ENCODE results near the gene ZNF669.

The ZNF669 gene

DNA sequence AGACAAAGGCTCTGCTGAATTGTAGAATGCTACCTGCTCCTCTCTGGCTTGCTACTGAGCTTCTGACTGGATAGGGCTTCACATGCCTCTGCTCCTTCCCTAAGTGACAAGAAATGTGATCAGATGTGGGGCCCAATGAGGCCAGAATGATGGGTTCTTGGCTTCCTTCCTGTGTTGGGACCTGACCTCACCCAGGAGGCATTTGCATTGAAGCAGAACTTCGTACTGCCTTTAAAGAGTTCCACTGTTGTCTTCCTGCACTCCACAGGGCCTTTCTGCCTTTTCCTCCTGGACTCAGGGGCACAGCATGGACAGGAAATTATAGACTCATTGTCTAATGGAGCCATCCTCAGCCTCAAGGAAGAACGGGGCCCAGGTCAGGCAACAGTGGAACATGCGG is 39.9 kb downstream of the ZNF669 start:
- DNase-seq (ENCODE audit: low read depth in 2 of 2), result no peak

DNA sequence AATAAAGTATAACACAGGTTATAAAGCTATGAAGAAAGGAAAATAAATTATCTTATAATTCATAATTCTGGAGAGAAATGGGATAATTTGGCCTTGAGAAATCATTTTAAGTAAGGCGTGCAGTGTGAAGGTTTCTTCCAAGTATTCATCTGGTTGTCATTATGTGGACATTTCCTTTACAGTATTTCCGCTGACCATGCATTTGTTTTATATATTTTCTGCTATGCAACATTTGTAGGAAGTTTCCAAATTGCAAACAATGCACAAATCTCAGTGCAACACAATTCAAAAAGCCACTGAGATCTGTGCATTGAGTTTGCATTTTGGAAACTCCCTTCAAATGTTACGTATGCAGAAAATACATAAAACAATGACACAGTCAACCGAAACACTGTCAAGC is 43.4 kb downstream of the ZNF669 start:
- DNase-seq (ENCODE audit: low read depth in 2 of 2), result no peak

DNA sequence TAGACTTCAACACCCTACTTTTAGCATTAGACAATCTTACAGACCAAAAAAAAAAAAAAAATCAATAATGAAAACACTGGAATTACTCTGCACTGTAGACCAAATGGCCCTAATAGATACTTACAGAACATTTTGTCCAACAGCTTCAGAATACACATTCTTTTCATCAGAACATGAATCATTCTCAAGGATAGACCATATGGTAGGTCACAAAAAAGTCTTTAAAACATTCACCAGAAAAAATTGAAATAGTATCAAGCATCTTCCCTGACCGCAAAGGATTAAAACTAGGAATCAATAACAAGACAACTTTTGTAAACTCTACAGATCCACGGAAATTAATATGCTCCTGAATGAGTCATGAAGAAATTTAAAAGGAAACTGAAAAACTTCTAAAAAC is 48.1 kb downstream of the ZNF669 start:
- DNase-seq (ENCODE audit: low read depth in 2 of 2), result no peak

DNA sequence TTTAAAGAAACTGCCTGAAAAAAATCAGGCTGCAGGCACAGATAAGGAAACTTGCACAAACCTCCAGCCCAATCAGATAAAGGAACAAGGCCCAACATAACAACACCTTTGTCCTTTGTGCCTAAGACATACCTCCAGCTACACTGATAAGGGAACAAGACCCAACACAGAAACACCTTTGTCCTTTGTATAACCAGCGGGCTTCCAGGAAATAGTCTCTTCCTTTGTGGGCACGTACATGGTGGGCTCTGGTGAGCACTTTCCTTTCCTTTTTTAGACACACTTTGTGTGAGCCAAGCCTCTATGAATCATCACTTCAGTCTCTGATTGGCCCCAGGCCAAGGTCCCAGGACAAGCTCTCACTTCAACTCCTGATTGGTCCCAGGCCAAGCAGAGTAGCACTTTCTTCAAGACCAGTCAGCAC is 49.2 kb downstream of the ZNF669 start:
- no peak for DNase-seq (ENCODE audit: low read depth in 2 of 2)

Measured in fibroblast of skin of left quadriceps (primary cell).